K562 (cell line): ENCODE data around the gene KRT76. TPM values are rescaled to one million over a fixed set of nuclear protein-coding genes. Genes with fewer than 3 reads are reported as not detected.

Source experiments
- ATAC-seq: fragments of 200-7000 bp; cut with Tn5 transposase; 3 replicates; pipeline ENCODE4 v1.9.1; 2020; ENCODE audit warnings: moderate library complexity
- BruUV-seq: library from RNA; stranded (reverse); fragments of 400-500 nt; replicated peaks from 2 replicates; lab custom pipeline; 2021; lab: Mats Ljungman, UMichigan
- CTCF ChIA-PET: fragments of 300-600 bp; formaldehyde crosslinking; extraction: SDS; loops from one replicate; lab custom pipeline; 2021; ENCODE audit warnings: low intra/inter-chr PET ratio; lab: Yijun Ruan, JAX
- POLR2A ChIA-PET: fragments of 300-600, 350-650 bp; sonication (Branson Sonifier 250); formaldehyde crosslinking; extraction: SDS; loops from one replicate; lab custom pipeline; 2021; ENCODE audit warnings: antibody characterized with exemption, inconsistent platforms; lab: Yijun Ruan, JAX
- DNase-seq, 4 experiments: peaks; one replicate each; pipeline versions ENCODE4 v3.0.0 to v3.0.0-alpha.2; 2011 to 2018; ENCODE audit warnings: low spot score in 3 of 4, mixed read lengths in 3 of 4; ENCODE audit errors: extremely low read depth in 1 of 4
- FAIRE-seq: peaks from 2 replicates; lab custom pipeline; 2011; peaks lifted over from hg19 to GRCh38; lab: Jason Lieb, UNC
- H2AFZ ChIP-seq: 2 replicates; pipeline ENCODE4 v1.6.0; 2011; ENCODE audit warnings: low read depth, low read length, control low read depth, inconsistent platforms
- H3K27ac ChIP-seq: fragments of 200-600 bp; 3 replicates; pipeline ENCODE4 v1.8.0; 2011; ENCODE audit warnings: low read depth, mild to moderate bottlenecking, control low read depth, inconsistent platforms, low read length, moderate library complexity, mixed read lengths; ENCODE audit errors: extremely low read depth
- H3K27me3 ChIP-seq, 2 experiments: fragments of 300-600 bp in 1 of 2; 2 replicates in 1 of 2; 3 replicates in 1 of 2; pipeline versions ENCODE4 v1.6.0 to v1.8.0; 2011; ENCODE audit warnings: inconsistent platforms in 2 of 2, low read length in 2 of 2, mild to moderate bottlenecking in 1 of 2, mixed read lengths in 1 of 2, moderate library complexity in 1 of 2; ENCODE audit not compliant: control insufficient read depth in 2 of 2, insufficient read depth in 2 of 2
- H3K36me3 ChIP-seq: fragments of 300-600 bp; 3 replicates; pipeline ENCODE4 v1.8.0; 2011; ENCODE audit warnings: mild to moderate bottlenecking, low read length, inconsistent platforms; ENCODE audit not compliant: control insufficient read depth, insufficient read depth
- H3K4me1 ChIP-seq, 2 experiments: fragments of 200-600 bp in 1 of 2; replicated peaks in 1 of 2; 2 replicates in 1 of 2; 3 replicates in 1 of 2; pipeline versions ENCODE4 v1.5.1 to v1.8.0; 2011; ENCODE audit warnings: inconsistent platforms in 2 of 2, low read length in 2 of 2, mild to moderate bottlenecking in 1 of 2, mixed read lengths in 1 of 2, moderate library complexity in 1 of 2; ENCODE audit not compliant: control insufficient read depth in 2 of 2, insufficient read depth in 2 of 2
- H3K4me2 ChIP-seq: 2 replicates; pipeline ENCODE4 v1.6.1; 2011; ENCODE audit warnings: low read length, control low read depth, inconsistent platforms, mixed read lengths; ENCODE audit not compliant: insufficient read depth
- H3K4me3 ChIP-seq: fragments of 200-600 bp; sonication (generic), shearing (Covaris generic); 2 replicates; pipeline ENCODE4 v1.5.1; 2016; ENCODE audit warnings: control low read depth, inconsistent platforms
- H3K79me2 ChIP-seq: fragments of 200-600 bp; 3 replicates; pipeline ENCODE4 v1.8.0; 2011; ENCODE audit warnings: low read length, inconsistent platforms; ENCODE audit not compliant: control insufficient read depth, insufficient read depth
- H3K9ac ChIP-seq, 2 experiments: 2 replicates each; pipeline versions ENCODE4 v1.6.0 to v1.6.1; 2011; ENCODE audit warnings: low read depth in 2 of 2, low read length in 2 of 2, control low read depth in 1 of 2, inconsistent platforms in 1 of 2, mild to moderate bottlenecking in 1 of 2, mixed read lengths in 1 of 2; ENCODE audit not compliant: insufficient read depth in 1 of 2
- H3K9me1 ChIP-seq: one replicate; pipeline ENCODE4 v1.6.0; 2011; ENCODE audit warnings: inconsistent platforms, mild to moderate bottlenecking, low read length, moderate library complexity; ENCODE audit not compliant: control insufficient read depth, insufficient read depth
- H3K9me3 ChIP-seq: replicated peaks from 2 replicates; pipeline ENCODE4 v1.5.1; 2011; ENCODE audit warnings: low read depth, low read length, inconsistent platforms; ENCODE audit not compliant: control insufficient read depth, insufficient read depth
- H4K20me1 ChIP-seq: replicated peaks from 2 replicates; pipeline ENCODE4 v1.6.1; 2011; ENCODE audit warnings: low read length, inconsistent platforms, mixed read lengths; ENCODE audit not compliant: control insufficient read depth, insufficient read depth
- ARID2 ChIP-seq: fragments of 450-650 bp; IDR thresholded peaks from 2 replicates; pipeline ENCODE4 v1.6.1; 2017; ENCODE audit warnings: antibody characterized with exemption, mild to moderate bottlenecking
- CBX1 ChIP-seq: sonication (generic); IDR thresholded peaks from 2 replicates; pipeline ENCODE4 v1.6.1; 2016; ENCODE audit warnings: antibody characterized with exemption, low read depth, mild to moderate bottlenecking
- CEBPZ ChIP-seq: fragments of 150-350 bp; IDR thresholded peaks from 2 replicates; pipeline ENCODE4 v1.6.1; 2014; ENCODE audit warnings: low read depth, mild to moderate bottlenecking, low read length, borderline replicate concordance
- DIDO1 ChIP-seq: fragments of 450-650 bp; IDR thresholded peaks from 2 replicates; pipeline ENCODE4 v1.6.1; 2016; ENCODE audit warnings: low read depth, missing biosample characterization, missing genetic modification characterization
- EP300 ChIP-seq: IDR thresholded peaks from 2 replicates; pipeline ENCODE4 v1.6.1; 2012; ENCODE audit warnings: low read length, improper control_type of control experiment
- KDM4B ChIP-seq, 2 experiments: fragments of 450-650 bp in 1 of 2; sonication (generic) in 1 of 2; IDR thresholded peaks; 2 replicates each; pipeline ENCODE4 v1.6.1; 2016 to 2017; ENCODE audit warnings: borderline replicate concordance in 2 of 2, antibody characterized with exemption in 1 of 2, low read depth in 1 of 2, mild to moderate bottlenecking in 1 of 2
- MEF2D ChIP-seq: conservative IDR thresholded peaks from 2 replicates; pipeline ENCODE4 v1.6.1; 2016; ENCODE audit warnings: low read depth, missing genetic modification characterization, missing compliant biosample characterization
- MEIS2 ChIP-seq: fragments of 450-650 bp; IDR thresholded peaks from 2 replicates; pipeline ENCODE4 v1.6.1; 2014; ENCODE audit warnings: mild to moderate bottlenecking; ENCODE audit not compliant: partially characterized antibody
- MXI1 ChIP-seq: IDR thresholded peaks from 2 replicates; pipeline ENCODE4 v1.6.1; 2011; ENCODE audit warnings: low read depth, mild to moderate bottlenecking, improper control_type of control experiment, low read length
- NR2C1 ChIP-seq, 2 experiments: fragments of 450-650 bp; IDR thresholded peaks; 2 replicates each; pipeline ENCODE4 v1.6.1; 2017; ENCODE audit warnings: mild to moderate bottlenecking in 2 of 2, antibody characterized with exemption in 1 of 2, inconsistent platforms in 1 of 2, missing compliant biosample characterization in 1 of 2, missing genetic modification characterization in 1 of 2
- POLR3G ChIP-seq: IDR thresholded peaks from 2 replicates; pipeline ENCODE4 v1.6.1; 2011; ENCODE audit not compliant: insufficient read length, insufficient replicate concordance; ENCODE audit errors: extremely low read depth
- SMARCA5 ChIP-seq: fragments of 450-650 bp; IDR thresholded peaks from 2 replicates; pipeline ENCODE4 v1.6.1; 2016
- SREBF1 ChIP-seq: fragments of 150-350 bp; IDR thresholded peaks from 2 replicates; pipeline ENCODE4 v1.6.1; 2014; ENCODE audit warnings: antibody characterized with exemption, low read depth, low read length, borderline replicate concordance
- XRCC5 ChIP-seq: fragments of 200-400 bp; formaldehyde crosslinking; IDR thresholded peaks from 2 replicates; pipeline ENCODE4 v1.6.1; 2017; ENCODE audit warnings: low read depth, mild to moderate bottlenecking, low read length
- ZFX ChIP-seq: sonication (generic); formaldehyde crosslinking; IDR thresholded peaks from 2 replicates; pipeline ENCODE4 v1.8.0; 2022; ENCODE audit warnings: mild to moderate bottlenecking, missing genetic modification reagents, moderate library complexity
- WGBS: fragments of 100-300 bp; shearing (Covaris generic); methylation state at CpG from one replicate; pipeline ENCODE4 v1.1.6; 2016; ENCODE audit warnings: low coverage, mixed read lengths; ENCODE audit not compliant: insufficient coverage; ENCODE audit errors: missing lambda C conversion rate; 5-methylcytosine and 5-hydroxymethylcytosine counted together
- in situ Hi-C: fragments of 300-500 bp; cut with MboI; formaldehyde crosslinking; loops from 4 replicates; pipeline ENCODE4 v1.15.0; 2018; ENCODE audit warnings: inconsistent platforms, mixed read lengths
- intact Hi-C: fragments of 100-400 bp; cut with micrococcal nuclease; formaldehyde crosslinking; loops from 2 replicates; pipeline ENCODE4 v1.14.2; 2022
- polyA plus RNA-seq, 8 experiments: library from polyadenylated mRNA; depleted of rRNA in 4 of 8; stranded (reverse) in 5 of 8; unstranded in 3 of 8; fragments of >200 nt; fragmentation: Nextera tagmentation in 2 of 8; fragmentation: Illumina TruSeq in 1 of 8; extraction: Ambion mirVana in 2 of 8; extraction: Trizol in 1 of 8; gene quantifications; 2 replicates each; pipeline versions ENCODE4 v1.2.1 to v1.2.3, GENCODE V29; 2011 to 2014; ENCODE audit warnings: inconsistent platforms in 1 of 8, missing spikeins in 1 of 8
- total RNA-seq, 7 experiments: library from RNA; depleted of rRNA in 6 of 7; stranded (reverse); fragments of >200 nt in 6 of 7; fragmentation: Illumina TruSeq in 2 of 7; extraction: Trizol in 2 of 7; gene quantifications; 2 replicates each; pipeline versions ENCODE4 v1.2.1 to v1.2.3, GENCODE V29; 2011 to 2021; ENCODE audit warnings: low replicate concordance in 1 of 7

KRT76 gene
- total and polyA plus RNA-seq, 9 of the 15 experiments (the other 6 are each of a cell fraction or from before 2014, with no cell fraction given), result not detected

- Histone ChIP-seq H3K4me1 (peaks cover 7 to 18% of the 10 kb centered on the region in 2 experiments; a peak in 4 of 5 replicates), H2AFZ (no peak overlapping the region), H3K27me3 (peaks cover 9 to 25% of the 10 kb centered on the region in 2 experiments; a peak in 4 of 5 replicates), H3K79me2 (no peaks in the 10 kb centered on the region), H3K9me1 (no peaks in the 10 kb centered on the region), H3K9me3 (no peaks in the 10 kb centered on the region), H3K4me3 (no peak overlapping the region), H3K9ac (no peak overlapping the region; a peak in 1 of 4 replicates), H3K4me2 (no peak overlapping the region), H4K20me1 (peaks cover 4% of the 10 kb centered on the region; the same call in 1 of the 2 replicates), H3K36me3 (no peaks in the 10 kb centered on the region), H3K27ac (no peak overlapping the region)
- WGBS, result 0% methylated on average over 6 of the region's 6 CpGs
- POLR2A ChIA-PET, result interaction anchor here (0.6 kb wide), 1 partner anchor 621 kb away, joined by 3 read pairs; no protein-coding TSS in a partner anchor
- no TSS peak for BruUV-seq
- in situ Hi-C loops (no loop called here), intact Hi-C loops (no loop called here)
- TF ChIP-seq ZFX (CRISPR knock-in tag), result no peak
- TF ChIP-seq POLR3G, result no peak
- TF ChIP-seq SMARCA5, result no peak
- TF ChIP-seq CBX1, result no peak
- TF ChIP-seq NR2C1 (IDR thresholded peaks at IDR 0.05), result no peak
- TF ChIP-seq NR2C1 (tag; IDR thresholded peaks at IDR 0.05), result no peak
- TF ChIP-seq MEF2D (tag), result no peak
- no peak for TF ChIP-seq KDM4B (IDR thresholded peaks at IDR 0.05; ENCODE audit: borderline replicate concordance in 2 of 2, low read depth in 1 of 2)
- no peak for TF ChIP-seq MEIS2
- no peak for TF ChIP-seq XRCC5
- TF ChIP-seq ARID2, result no peak
- TF ChIP-seq SREBF1, result no peak
- no peak for TF ChIP-seq EP300
- TF ChIP-seq DIDO1 (tag), result no peak
- TF ChIP-seq MXI1, result no peak
- no peak for TF ChIP-seq CEBPZ
- DNase-seq (no peak), ATAC-seq (no peak), FAIRE-seq (no peak)
- CTCF ChIA-PET, result no interaction called here
These were observed 25.3 kb upstream of the KRT76 start for GRCh38 chr12:52802442-52802841.
